WTC11 (cell line): ENCODE data around the gene FAM181B. TPM values are rescaled to one million over a fixed set of nuclear protein-coding genes. Genes with fewer than 3 reads are reported as not detected.

Source experiments
- ATAC-seq: fragments of 200-7000 bp; cut with Tn5 transposase; 2 replicates; pipeline ENCODE4 v1.10.0; 2021; ENCODE audit warnings: mild to moderate bottlenecking, moderate library complexity
- CTCF ChIA-PET: fragments of 300-600 bp; sonication (Branson Sonifier 250); formaldehyde crosslinking; loops from one replicate; lab custom pipeline; 2021; ENCODE audit warnings: antibody characterized with exemption; lab: Charles Lee
- POLR2A ChIA-PET: fragments of 350-600 bp; sonication (Branson Sonifier 250); formaldehyde crosslinking; loops from one replicate; lab custom pipeline; 2021; ENCODE audit warnings: antibody characterized with exemption; lab: Charles Lee
- DNase-seq: peaks from one replicate; pipeline ENCODE4 v3.0.0; 2021; ENCODE audit warnings: low spot score
- H3K27ac Mint-ChIP-seq: 2 replicates; pipeline ENCODE4 v1.8.0; 2021; ENCODE audit warnings: mixed read lengths
- H3K27me3 Mint-ChIP-seq: 2 replicates; pipeline ENCODE4 v1.8.0; 2021; ENCODE audit warnings: low read depth, mild to moderate bottlenecking, moderate library complexity, mixed read lengths
- H3K36me3 Mint-ChIP-seq: 2 replicates; pipeline ENCODE4 v1.8.0; 2021; ENCODE audit warnings: mixed read lengths
- H3K4me1 Mint-ChIP-seq: 2 replicates; pipeline ENCODE4 v1.8.0; 2022; ENCODE audit warnings: mixed read lengths
- H3K4me3 Mint-ChIP-seq: 2 replicates; pipeline ENCODE4 v1.8.0; 2021; ENCODE audit warnings: mild to moderate bottlenecking, moderate library complexity, mixed read lengths
- H3K9me3 Mint-ChIP-seq: 2 replicates; pipeline ENCODE4 v1.8.0; 2021; ENCODE audit warnings: mixed read lengths
- CBFB ChIP-seq: sonication (generic); formaldehyde crosslinking; IDR thresholded peaks from 2 replicates; pipeline ENCODE4 v1.8.1; 2022; ENCODE audit warnings: mild to moderate bottlenecking, low read depth, missing genetic modification reagents
- CREB1 ChIP-seq: sonication (generic); formaldehyde crosslinking; IDR thresholded peaks from 2 replicates; pipeline ENCODE4 v1.8.0; 2023; ENCODE audit warnings: mild to moderate bottlenecking, missing genetic modification reagents
- FOXK1 ChIP-seq: sonication (generic); formaldehyde crosslinking; IDR thresholded peaks from 2 replicates; pipeline ENCODE4 v1.8.0; 2022; ENCODE audit warnings: mild to moderate bottlenecking, moderate library complexity, missing genetic modification reagents
- GABPB1 ChIP-seq: sonication (generic); formaldehyde crosslinking; IDR thresholded peaks from 2 replicates; pipeline ENCODE4 v1.8.1; 2023; ENCODE audit warnings: mild to moderate bottlenecking, missing genetic modification reagents
- GRHL2 ChIP-seq: fragments of 250-450 bp; sonication (Bioruptor Pico); IDR thresholded peaks from 2 replicates; pipeline ENCODE4 v1.8.0; 2022; ENCODE audit warnings: mild to moderate bottlenecking, moderate library complexity; ENCODE audit not compliant: insufficient replicate concordance, severe bottlenecking
- JAZF1 ChIP-seq: fragments of 250-450 bp; sonication (Bioruptor Pico); IDR thresholded peaks from 2 replicates; pipeline ENCODE4 v1.9.0; 2021; ENCODE audit warnings: moderate library complexity, mild to moderate bottlenecking, inconsistent platforms
- SMAD4 ChIP-seq: sonication (generic); formaldehyde crosslinking; IDR thresholded peaks from 2 replicates; pipeline ENCODE4 v1.8.0; 2022; ENCODE audit warnings: mild to moderate bottlenecking, missing genetic modification reagents
- TCF7 ChIP-seq: sonication (generic); formaldehyde crosslinking; IDR thresholded peaks from 2 replicates; pipeline ENCODE4 v1.8.0; 2022; ENCODE audit warnings: mild to moderate bottlenecking, low read depth, missing genetic modification reagents, moderate library complexity
- TEAD1 ChIP-seq: sonication (generic); formaldehyde crosslinking; IDR thresholded peaks from 2 replicates; pipeline ENCODE4 v1.8.0; 2022; ENCODE audit warnings: mild to moderate bottlenecking, missing genetic modification reagents
- ZNF121 ChIP-seq: sonication (generic); formaldehyde crosslinking; IDR thresholded peaks from 2 replicates; pipeline ENCODE4 v1.8.0; 2023; ENCODE audit warnings: missing genetic modification reagents
- ZNF219 ChIP-seq: sonication (generic); formaldehyde crosslinking; IDR thresholded peaks from 2 replicates; pipeline ENCODE4 v1.8.0; 2023; ENCODE audit warnings: missing genetic modification reagents, mild to moderate bottlenecking, borderline replicate concordance
- total RNA-seq: library from RNA; stranded (reverse); gene quantifications from 3 replicates; pipeline ENCODE4 v1.2.3, GENCODE V29; 2021
- TF ChIP-seq, protein P1 (sequence below): fragments of 250-450 bp; sonication (Bioruptor Pico); IDR thresholded peaks from 2 replicates; pipeline ENCODE4 v1.9.0; 2021; ENCODE audit warnings: mild to moderate bottlenecking
- TF ChIP-seq, protein P2 (sequence below): sonication (generic); formaldehyde crosslinking; IDR thresholded peaks from 2 replicates; pipeline ENCODE4 v1.8.1; 2023; ENCODE audit warnings: mild to moderate bottlenecking, missing genetic modification reagents, borderline replicate concordance
- TF ChIP-seq, protein P3 (sequence below): sonication (generic); formaldehyde crosslinking; IDR thresholded peaks from 2 replicates; pipeline ENCODE4 v1.8.1; 2023; ENCODE audit warnings: mild to moderate bottlenecking, missing genetic modification reagents, moderate library complexity
- TF ChIP-seq, protein P4 (sequence below): sonication (generic); formaldehyde crosslinking; IDR thresholded peaks from 2 replicates; pipeline ENCODE4 v1.8.1; 2022; ENCODE audit warnings: missing genetic modification reagents, borderline replicate concordance

Gene FAM181B
- total RNA-seq, 1 experiment from 2014 or later = 1.1 TPM

DNA sequence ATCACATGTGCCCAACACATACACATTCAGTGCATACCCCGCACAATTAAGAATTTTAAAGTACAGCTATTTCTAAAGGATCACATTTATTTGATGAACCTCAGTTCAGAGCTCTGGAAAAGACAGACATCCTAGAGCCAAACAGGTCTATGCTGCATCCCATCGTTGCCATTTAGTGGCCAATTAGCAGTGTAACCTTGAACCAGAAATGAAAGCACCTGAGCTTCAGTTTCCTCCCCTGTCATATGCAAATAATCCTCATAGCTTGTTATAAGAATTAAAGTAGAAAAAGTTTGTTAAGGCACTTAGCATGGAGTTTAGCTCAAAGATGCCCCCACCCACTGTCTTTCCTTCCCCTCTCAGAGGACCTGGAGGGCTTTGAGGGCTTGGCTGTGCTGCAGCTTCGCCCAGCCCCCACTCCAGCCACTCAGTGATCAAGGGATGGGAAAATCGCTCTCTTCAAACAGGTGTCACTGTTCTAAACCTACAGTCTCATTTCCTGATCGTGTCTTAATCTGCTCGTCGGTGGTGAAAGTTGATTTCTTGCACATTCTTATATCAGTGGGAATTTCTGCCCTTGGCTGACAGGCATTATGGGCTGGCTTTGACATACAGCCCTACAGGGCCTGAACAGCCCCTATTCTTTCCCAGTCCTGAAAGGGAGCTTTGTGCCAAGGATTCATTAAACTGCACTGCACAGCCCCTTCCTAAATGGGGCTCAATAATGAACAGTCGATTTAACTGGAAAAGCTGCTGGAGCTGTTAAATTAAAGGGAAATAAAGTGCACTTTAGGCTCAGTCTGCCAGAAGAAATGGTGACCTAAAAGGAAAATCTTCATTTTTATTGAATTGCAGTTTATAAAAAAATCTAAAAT lies 23.3 kb upstream of the FAM181B start:
- Mint-ChIP-seq H3K4me3 (no peak overlapping the region), H3K27ac (no peak overlapping the region)
- ATAC-seq = peak; percentile 75

DNA sequence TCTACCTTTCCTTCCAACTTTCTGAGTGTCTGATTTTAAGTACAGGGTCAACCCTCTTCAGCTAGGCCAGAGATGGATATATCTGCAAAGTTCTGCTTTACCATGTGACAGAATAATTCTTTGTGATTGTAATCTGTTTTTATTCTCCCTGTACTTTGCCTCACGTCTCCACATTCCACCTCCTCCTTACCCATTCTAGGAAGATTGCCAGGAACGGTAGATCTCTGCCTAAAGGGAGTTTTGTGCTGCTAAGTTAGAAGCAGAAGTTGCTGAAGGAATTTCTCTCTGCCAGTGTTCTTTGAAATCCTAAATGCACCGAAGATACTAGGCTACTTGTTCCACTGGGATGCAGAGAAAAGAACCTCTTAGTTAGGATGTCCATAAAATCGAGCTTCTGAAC lies 20.7 kb upstream of the FAM181B start:
- ATAC-seq = no peak
- no peak for TF ChIP-seq CBFB
- TF ChIP-seq TEAD1 (CRISPR knock-in tag) = no peak
- no peak for TF ChIP-seq CREB1 (CRISPR knock-in tag)
- CTCF ChIA-PET = interaction anchor here (1.8 kb wide), 1 partner anchor 22 kb away, joined by 6 read pairs; no protein-coding TSS in a partner anchor
- H3K36me3 Mint-ChIP-seq = no peaks in the 10 kb centered on the region
- no peak overlapping the region for H3K4me3 Mint-ChIP-seq
- H3K4me1 Mint-ChIP-seq = peaks cover 21% of the 10 kb centered on the region
- H3K9me3 Mint-ChIP-seq = no peaks in the 10 kb centered on the region
- no peak for DNase-seq
- POLR2A ChIA-PET = no interaction called here
- H3K27me3 Mint-ChIP-seq = no peaks in the 10 kb centered on the region; the same call in 1 of the 2 replicates
- no peak overlapping the region for H3K27ac Mint-ChIP-seq

More for the DNA sequence above, 23.3 kb upstream of the FAM181B start:
- ChIA-PET CTCF (interaction anchor here (0.6 to 3.2 kb wide), 3 partner anchors 7 to 61 kb away, joined by 3 to 22 read pairs (median 5); no protein-coding TSS in a partner anchor), POLR2A (no interaction called here)
- Mint-ChIP-seq H3K9me3 (no peaks in the 10 kb centered on the region), H3K36me3 (no peaks in the 10 kb centered on the region), H3K27me3 (no peaks in the 10 kb centered on the region), H3K4me1 (peaks cover 9% of the 10 kb centered on the region)
- no peak for DNase-seq
- TF ChIP-seq, protein P1, sequence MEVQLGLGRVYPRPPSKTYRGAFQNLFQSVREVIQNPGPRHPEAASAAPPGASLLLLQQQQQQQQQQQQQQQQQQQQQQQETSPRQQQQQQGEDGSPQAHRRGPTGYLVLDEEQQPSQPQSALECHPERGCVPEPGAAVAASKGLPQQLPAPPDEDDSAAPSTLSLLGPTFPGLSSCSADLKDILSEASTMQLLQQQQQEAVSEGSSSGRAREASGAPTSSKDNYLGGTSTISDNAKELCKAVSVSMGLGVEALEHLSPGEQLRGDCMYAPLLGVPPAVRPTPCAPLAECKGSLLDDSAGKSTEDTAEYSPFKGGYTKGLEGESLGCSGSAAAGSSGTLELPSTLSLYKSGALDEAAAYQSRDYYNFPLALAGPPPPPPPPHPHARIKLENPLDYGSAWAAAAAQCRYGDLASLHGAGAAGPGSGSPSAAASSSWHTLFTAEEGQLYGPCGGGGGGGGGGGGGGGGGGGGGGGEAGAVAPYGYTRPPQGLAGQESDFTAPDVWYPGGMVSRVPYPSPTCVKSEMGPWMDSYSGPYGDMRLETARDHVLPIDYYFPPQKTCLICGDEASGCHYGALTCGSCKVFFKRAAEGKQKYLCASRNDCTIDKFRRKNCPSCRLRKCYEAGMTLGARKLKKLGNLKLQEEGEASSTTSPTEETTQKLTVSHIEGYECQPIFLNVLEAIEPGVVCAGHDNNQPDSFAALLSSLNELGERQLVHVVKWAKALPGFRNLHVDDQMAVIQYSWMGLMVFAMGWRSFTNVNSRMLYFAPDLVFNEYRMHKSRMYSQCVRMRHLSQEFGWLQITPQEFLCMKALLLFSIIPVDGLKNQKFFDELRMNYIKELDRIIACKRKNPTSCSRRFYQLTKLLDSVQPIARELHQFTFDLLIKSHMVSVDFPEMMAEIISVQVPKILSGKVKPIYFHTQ (CRISPR knock-in tag) = no peak

DNA sequence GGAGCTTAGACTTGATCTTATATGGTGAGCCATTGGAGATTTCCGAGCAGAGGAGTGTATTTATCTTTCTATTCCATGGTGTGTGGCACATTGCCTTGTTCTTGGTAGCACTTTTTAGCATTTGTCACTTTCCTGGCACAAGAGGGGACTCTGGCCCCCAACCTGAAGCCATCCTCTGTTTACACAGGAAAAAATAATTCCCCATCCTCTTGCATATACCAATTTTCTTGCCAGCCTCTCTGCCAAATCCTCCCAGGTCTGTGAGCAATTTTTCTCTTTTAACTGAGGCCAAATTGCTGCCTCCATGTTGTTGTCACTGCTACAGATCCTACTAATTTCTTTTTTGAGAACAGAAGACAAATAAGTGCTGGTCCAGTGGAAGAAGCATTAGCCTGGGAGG lies 20.3 kb upstream of the FAM181B start:
- POLR2A ChIA-PET = no interaction called here
- H3K4me1 Mint-ChIP-seq = peaks cover 21% of the 10 kb centered on the region

More for the DNA sequence above, 20.3 kb upstream of the FAM181B start:
- TF ChIP-seq, protein P2, sequence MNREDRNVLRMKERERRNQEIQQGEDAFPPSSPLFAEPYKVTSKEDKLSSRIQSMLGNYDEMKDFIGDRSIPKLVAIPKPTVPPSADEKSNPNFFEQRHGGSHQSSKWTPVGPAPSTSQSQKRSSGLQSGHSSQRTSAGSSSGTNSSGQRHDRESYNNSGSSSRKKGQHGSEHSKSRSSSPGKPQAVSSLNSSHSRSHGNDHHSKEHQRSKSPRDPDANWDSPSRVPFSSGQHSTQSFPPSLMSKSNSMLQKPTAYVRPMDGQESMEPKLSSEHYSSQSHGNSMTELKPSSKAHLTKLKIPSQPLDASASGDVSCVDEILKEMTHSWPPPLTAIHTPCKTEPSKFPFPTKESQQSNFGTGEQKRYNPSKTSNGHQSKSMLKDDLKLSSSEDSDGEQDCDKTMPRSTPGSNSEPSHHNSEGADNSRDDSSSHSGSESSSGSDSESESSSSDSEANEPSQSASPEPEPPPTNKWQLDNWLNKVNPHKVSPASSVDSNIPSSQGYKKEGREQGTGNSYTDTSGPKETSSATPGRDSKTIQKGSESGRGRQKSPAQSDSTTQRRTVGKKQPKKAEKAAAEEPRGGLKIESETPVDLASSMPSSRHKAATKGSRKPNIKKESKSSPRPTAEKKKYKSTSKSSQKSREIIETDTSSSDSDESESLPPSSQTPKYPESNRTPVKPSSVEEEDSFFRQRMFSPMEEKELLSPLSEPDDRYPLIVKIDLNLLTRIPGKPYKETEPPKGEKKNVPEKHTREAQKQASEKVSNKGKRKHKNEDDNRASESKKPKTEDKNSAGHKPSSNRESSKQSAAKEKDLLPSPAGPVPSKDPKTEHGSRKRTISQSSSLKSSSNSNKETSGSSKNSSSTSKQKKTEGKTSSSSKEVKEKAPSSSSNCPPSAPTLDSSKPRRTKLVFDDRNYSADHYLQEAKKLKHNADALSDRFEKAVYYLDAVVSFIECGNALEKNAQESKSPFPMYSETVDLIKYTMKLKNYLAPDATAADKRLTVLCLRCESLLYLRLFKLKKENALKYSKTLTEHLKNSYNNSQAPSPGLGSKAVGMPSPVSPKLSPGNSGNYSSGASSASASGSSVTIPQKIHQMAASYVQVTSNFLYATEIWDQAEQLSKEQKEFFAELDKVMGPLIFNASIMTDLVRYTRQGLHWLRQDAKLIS (CRISPR knock-in tag) = no peak
- TF ChIP-seq GABPB1 (CRISPR knock-in tag) = no peak
- no peak for TF ChIP-seq GRHL2 (CRISPR knock-in tag)
- no peak for TF ChIP-seq JAZF1 (CRISPR knock-in tag)
- no peak for TF ChIP-seq ZNF121 (CRISPR knock-in tag)
- no peak for TF ChIP-seq ZNF219
- no peak for TF ChIP-seq SMAD4 (CRISPR knock-in tag)
- TF ChIP-seq, protein P3, sequence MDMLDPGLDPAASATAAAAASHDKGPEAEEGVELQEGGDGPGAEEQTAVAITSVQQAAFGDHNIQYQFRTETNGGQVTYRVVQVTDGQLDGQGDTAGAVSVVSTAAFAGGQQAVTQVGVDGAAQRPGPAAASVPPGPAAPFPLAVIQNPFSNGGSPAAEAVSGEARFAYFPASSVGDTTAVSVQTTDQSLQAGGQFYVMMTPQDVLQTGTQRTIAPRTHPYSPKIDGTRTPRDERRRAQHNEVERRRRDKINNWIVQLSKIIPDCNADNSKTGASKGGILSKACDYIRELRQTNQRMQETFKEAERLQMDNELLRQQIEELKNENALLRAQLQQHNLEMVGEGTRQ (CRISPR knock-in tag) = no peak
- TF ChIP-seq, protein P4, sequence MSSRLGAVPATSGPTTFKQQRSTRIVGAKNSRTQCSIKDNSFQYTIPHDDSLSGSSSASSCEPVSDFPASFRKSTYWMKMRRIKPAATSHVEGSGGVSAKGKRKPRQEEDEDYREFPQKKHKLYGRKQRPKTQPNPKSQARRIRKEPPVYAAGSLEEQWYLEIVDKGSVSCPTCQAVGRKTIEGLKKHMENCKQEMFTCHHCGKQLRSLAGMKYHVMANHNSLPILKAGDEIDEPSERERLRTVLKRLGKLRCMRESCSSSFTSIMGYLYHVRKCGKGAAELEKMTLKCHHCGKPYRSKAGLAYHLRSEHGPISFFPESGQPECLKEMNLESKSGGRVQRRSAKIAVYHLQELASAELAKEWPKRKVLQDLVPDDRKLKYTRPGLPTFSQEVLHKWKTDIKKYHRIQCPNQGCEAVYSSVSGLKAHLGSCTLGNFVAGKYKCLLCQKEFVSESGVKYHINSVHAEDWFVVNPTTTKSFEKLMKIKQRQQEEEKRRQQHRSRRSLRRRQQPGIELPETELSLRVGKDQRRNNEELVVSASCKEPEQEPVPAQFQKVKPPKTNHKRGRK = no peak
- no peak for TF ChIP-seq FOXK1 (CRISPR knock-in tag)
- TF ChIP-seq TCF7 (CRISPR knock-in tag) = no peak
- no peak overlapping the region for H3K27ac Mint-ChIP-seq
- DNase-seq = no peak
- H3K27me3 Mint-ChIP-seq = no peaks in the 10 kb centered on the region; the same call in 1 of the 2 replicates
- no peak for ATAC-seq
- no peaks in the 10 kb centered on the region; the same call in 1 of the 2 replicates for H3K9me3 Mint-ChIP-seq
- CTCF ChIA-PET = interaction anchor here (1.8 kb wide), 1 partner anchor 22 kb away, joined by 6 read pairs; no protein-coding TSS in a partner anchor
- H3K4me3 Mint-ChIP-seq = no peak overlapping the region
- H3K36me3 Mint-ChIP-seq = no peaks in the 10 kb centered on the region
